HG03064 (cell line): ENCODE results near the gene GATAD2A.

ENCODE experiments used
- ATAC-seq: cut with Tn5 transposase; IDR thresholded peaks from one replicate; pipeline ENCODE4 v1.9.1; 2021; ENCODE audit warnings: low read depth; ENCODE audit not compliant: unreplicated experiment

Gene GATAD2A

GRCh38 chr19:19487077-19487949, 81.8 kb downstream of the GATAD2A start:
- no peak for ATAC-seq

DNA sequence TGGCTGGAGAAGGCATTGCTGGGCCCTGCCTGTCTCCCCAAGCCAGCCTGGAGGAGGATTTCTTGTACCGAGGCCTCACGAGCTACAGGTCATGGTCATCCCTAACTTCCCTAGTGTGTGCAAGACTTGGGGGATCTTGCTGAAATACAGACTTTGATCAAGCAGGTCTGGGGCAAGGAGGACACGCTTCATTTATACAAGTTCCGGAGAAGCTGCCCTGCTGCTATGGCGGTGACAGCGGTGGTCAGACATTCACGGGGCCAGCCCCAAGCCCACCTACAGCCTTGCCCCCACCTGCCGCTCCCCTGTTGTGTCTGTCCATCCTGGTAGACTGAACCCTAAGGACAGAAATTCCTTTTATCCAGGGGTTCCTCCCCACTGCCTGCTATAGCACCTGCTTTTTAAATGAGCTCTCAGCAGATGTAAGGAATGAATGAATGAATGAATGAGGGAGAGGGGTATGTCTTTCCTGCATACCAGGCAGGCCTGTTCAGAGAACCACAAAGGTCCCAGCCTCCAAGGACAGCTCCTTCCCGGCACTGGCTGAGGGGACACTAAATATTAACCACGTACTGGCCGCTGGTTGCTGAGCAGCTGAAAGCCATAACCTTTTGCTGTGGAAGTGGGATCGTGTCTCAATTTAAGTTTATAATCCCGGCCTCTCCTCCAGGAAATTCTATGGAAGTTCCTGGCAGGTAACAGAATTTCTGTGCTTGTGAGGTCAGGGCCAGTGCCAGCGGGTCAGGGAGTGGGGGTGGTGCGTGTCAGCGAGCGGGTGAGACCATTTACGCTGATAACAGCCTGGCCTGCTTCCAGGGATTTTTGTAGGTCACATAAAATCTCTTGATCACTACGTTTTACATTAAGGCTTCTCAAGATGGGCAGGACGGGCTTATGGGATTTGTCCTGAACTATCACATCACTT, 82.7 kb downstream of the GATAD2A start:
- ATAC-seq: no peak

- no peak for ATAC-seq
These were observed 83.6 kb downstream of the GATAD2A start for GRCh38 chr19:19488875-19489690.

- ATAC-seq: no peak
These were observed 84.3 kb downstream of the GATAD2A start for GRCh38 chr19:19489804-19490204.

GRCh38 chr19:19490214-19490968, 84.9 kb downstream of the GATAD2A start:
- no peak for ATAC-seq

GRCh38 chr19:19491321-19492025, 86.0 kb downstream of the GATAD2A start:
- ATAC-seq: no peak

- no peak for ATAC-seq
These were observed 86.6 kb downstream of the GATAD2A start for GRCh38 chr19:19492026-19492610.

GRCh38 chr19:19493841-19494546, 88.5 kb downstream of the GATAD2A start:
- no peak for ATAC-seq

DNA sequence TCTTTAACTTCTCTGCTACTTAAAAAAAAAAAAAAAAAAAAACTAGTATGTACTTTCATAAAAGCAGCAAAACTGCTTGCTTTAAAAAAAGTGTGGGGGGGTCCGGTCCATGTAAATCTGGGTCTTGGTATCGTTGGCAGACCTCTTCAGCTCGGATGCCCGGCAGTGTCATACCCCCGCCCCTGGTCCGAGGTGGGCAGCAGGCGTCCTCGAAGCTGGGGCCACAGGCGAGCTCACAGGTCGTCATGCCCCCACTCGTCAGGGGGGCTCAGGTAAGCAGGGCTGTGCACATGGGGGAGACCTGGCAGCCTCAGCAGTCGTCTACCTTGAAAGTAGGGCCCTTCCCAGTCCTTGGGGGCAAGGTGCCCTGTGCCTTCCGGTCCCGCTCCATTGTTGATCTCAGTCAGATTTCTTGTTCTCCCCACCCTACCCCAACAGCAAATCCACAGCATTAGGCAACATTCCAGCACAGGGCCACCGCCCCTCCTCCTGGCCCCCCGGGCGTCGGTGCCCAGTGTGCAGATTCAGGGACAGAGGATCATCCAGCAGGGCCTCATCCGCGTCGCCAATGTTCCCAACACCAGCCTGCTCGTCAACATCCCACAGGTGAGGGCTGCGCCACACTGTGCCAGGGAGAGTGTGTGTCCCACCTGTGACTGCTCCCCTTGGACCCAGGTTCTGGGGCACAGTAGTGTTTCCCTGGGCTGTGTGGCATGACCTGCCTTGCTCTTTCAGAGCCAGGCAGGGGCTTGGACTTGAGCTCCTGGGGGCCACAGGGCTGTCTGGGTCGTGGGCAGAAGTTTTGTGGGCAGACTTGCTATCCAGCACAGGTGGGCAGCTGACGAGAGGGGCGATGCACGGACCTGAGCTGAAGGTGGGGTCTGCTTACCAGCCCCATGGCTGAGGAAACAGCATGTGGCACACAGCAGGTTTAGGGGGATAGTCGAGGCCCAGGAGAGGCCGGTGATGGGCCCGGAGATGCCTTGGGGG, 90.4 kb downstream of the GATAD2A start:
- ATAC-seq: no peak

GRCh38 chr19:19498255-19498991, 92.9 kb downstream of the GATAD2A start:
- ATAC-seq: no peak

- no peak for ATAC-seq
These were observed 94.0 kb downstream of the GATAD2A start for GRCh38 chr19:19499272-19499995.

DNA sequence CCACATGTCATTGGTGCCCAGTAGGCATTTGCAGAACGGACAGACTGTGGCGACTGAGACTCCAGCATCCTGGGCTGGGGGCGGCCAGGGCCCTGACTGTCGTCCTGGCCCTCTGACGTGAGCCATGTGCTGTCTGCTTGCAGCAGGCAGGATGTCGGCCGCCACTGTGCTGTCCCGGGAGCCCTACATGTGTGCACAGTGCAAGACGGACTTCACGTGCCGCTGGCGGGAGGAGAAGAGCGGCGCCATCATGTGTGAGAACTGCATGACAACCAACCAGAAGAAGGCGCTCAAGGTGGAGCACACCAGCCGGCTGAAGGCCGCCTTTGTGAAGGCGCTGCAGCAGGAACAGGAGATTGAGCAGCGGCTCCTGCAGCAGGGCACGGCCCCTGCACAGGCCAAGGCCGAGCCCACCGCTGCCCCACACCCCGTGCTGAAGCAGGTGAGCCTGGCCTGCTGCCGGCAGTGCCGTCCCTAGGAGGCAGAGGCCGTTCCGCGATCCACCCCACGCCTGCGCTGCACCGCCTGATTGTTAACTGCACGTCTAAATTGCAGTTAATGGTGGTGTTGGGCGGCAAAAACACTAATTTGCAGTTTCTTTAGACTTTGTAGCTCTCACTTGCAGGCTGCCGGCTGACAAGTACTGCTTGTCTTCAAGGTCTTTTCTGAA, 95.6 kb downstream of the GATAD2A start:
- no peak for ATAC-seq

GRCh38 chr19:19501798-19502197, 96.3 kb downstream of the GATAD2A start:
- no peak for ATAC-seq

- no peak for ATAC-seq
These were observed 96.8 kb downstream of the GATAD2A start for GRCh38 chr19:19502281-19502680.
